ENCODE results near the gene CLIP3.

CLIP3 gene

GRCh38 chr19:35978271-35978670 lies 54.4 kb downstream of the CLIP3 start:
- DNase-seq (ENCODE audit: low read depth): no peak

- peak; percentile 21 for DNase-seq (ENCODE audit: low read depth)
Observed at GRCh38 chr19:35977446-35978222, 55.0 kb downstream of the CLIP3 start.

- DNase-seq (ENCODE audit: low read depth): peak; percentile 33
Observed at GRCh38 chr19:35975608-35976214, 57.0 kb downstream of the CLIP3 start.

- DNase-seq (ENCODE audit: low read depth): no peak
Observed at GRCh38 chr19:35973487-35973886, 59.2 kb downstream of the CLIP3 start.

GRCh38 chr19:35966771-35967170 lies 65.9 kb downstream of the CLIP3 start:
- no peak for DNase-seq (ENCODE audit: low read depth)
